ENCODE results near the gene WDR83.

The WDR83 gene

GRCh38 chr19:12685831-12686230 is 19.2 kb downstream of the WDR83 start:
- no peak for DNase-seq (ENCODE audit: low read depth)
- no peak overlapping the region for H3K4me3 ChIP-seq (ENCODE audit: low read depth, low read length)

DNA sequence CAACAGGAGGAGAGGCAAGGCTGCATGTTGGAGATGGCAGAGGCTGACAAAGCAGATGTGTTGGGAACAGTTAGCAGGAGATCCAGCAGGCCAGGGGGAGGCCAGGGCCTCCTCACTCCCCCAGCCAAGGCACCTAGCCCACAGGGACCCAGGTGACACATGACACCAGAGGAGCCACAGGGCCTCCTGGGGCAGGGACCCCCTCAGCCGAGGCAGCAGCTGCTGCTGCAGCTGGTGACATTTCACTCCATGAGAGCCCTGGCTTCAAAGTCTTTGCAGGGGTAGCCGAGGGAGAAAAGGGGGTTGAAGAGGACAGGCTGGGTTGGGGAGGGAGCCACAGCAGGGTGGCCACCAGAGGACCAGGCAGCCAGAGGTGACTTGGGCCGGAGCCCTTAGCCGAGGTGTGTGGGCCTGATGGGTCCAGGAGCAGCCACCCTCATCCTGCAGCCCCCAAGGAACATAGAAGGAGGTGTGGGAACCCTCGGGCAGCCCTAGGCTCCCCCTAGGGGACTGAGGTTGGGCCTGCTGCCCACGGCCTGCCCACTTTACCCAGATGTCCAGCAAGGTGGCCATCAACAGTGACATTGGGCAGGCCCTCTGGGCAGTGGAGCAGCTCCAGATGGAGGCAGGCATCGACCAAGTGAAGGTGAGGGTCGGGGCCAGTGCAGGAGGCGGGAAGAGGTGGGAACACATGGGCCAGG is 21.0 kb downstream of the WDR83 start, which contains the start of gene GNG14:
Gene GNG14 (plus strand): TSS at position 503 of the 701 bp plus-strand sequence. CDS start 51 bp downstream, at position 554.
- no peak for TF ChIP-seq CTCF (IDR thresholded peaks at IDR 0.05; ENCODE audit: control insufficient read depth, extremely low read depth, insufficient read depth)
- no peak within 1 kb of the TSS for H3K4me3 ChIP-seq (ENCODE audit: low read depth, low read length)
- DNase-seq (ENCODE audit: low read depth), result no peak

More at GRCh38 chr19:12685831-12686230, 19.2 kb downstream of the WDR83 start:
- TF ChIP-seq CTCF (IDR thresholded peaks at IDR 0.05; ENCODE audit: control insufficient read depth, extremely low read depth, insufficient read depth), result no peak

- no peak overlapping the region for H3K4me3 ChIP-seq (ENCODE audit: low read depth, low read length)
- no peak for DNase-seq (ENCODE audit: low read depth)
- no peak for TF ChIP-seq CTCF (IDR thresholded peaks at IDR 0.05; ENCODE audit: control insufficient read depth, extremely low read depth, insufficient read depth)
These were observed 22.4 kb downstream of the WDR83 start for GRCh38 chr19:12689012-12689411.

DNA sequence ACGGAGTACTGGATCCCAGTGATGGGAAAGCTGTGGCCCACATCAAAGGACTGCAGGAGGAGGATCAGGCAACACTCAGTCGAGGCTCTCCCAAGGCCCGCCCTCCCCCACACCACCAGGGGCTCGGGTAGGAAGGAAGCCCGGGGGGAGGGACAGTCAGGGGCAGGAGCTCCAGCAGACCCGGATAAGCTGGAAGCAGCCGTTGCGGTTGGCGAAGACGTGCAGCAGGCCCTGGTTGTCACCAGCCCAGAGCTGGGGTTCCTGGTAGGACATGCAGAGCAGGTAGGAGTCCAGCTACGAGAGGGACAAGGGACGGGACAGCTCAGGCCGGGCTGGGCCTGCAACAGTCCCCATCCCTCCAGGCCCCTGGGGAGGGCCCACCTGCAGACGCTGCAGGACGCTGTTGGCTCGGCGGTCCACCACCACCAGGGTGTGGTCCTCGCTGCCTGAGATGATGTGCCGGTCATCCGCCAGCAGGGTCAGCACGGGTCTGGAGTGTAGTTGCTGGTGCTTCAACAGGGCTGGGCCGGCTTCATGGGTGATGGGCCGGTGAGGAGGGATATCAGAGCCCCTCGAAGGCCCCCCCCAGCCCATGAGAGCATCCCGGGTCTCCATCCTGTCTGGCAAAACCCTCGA is 23.1 kb downstream of the WDR83 start:
- no peak overlapping the region for H3K4me3 ChIP-seq (ENCODE audit: low read depth, low read length)
- no peak for TF ChIP-seq CTCF (IDR thresholded peaks at IDR 0.05; ENCODE audit: control insufficient read depth, extremely low read depth, insufficient read depth)
- DNase-seq (ENCODE audit: low read depth), result no peak

- no peak for DNase-seq (ENCODE audit: low read depth)
- no peak for TF ChIP-seq CTCF (IDR thresholded peaks at IDR 0.05; ENCODE audit: control insufficient read depth, extremely low read depth, insufficient read depth)
- no peak overlapping the region for H3K4me3 ChIP-seq (ENCODE audit: low read depth, low read length)
These were observed 26.4 kb downstream of the WDR83 start for GRCh38 chr19:12692960-12693359.

DNA sequence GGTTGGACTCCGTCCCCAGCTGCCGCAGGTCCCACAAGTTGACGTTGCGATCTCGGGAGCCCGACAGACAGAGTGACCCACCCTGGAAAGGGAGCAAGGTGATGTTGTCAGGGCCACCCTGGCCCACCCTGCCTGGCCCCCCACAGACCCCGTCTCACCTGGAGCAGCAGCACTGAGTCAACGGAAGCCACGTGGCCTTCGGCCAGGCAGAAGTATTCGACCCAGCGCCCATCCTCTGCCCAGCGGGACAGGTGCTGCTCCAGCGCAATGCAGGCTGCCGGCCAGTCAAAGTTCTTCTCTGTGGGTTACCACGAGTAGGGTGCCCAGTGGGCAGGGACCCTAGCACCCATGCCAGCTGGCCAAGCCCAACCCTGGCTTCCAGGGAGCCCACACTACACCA is 28.0 kb downstream of the WDR83 start:
- no peak for DNase-seq (ENCODE audit: low read depth)
- H3K4me3 ChIP-seq (ENCODE audit: low read depth, low read length), result no peak overlapping the region
- TF ChIP-seq CTCF (IDR thresholded peaks at IDR 0.05; ENCODE audit: control insufficient read depth, extremely low read depth, insufficient read depth), result no peak

Measured in LNCaP clone FGC (cell line).